GM18868 (cell line): ENCODE results near the gene FAM131C.
A peak's percentile ranks its signal among the peaks of the same experiment; 100 is the strongest.

Source experiments
- ATAC-seq: cut with Tn5 transposase; IDR thresholded peaks from one replicate; pipeline ENCODE4 v1.9.1; 2021; ENCODE audit warnings: mild to moderate bottlenecking, moderate library complexity; ENCODE audit not compliant: unreplicated experiment

Gene FAM131C

DNA sequence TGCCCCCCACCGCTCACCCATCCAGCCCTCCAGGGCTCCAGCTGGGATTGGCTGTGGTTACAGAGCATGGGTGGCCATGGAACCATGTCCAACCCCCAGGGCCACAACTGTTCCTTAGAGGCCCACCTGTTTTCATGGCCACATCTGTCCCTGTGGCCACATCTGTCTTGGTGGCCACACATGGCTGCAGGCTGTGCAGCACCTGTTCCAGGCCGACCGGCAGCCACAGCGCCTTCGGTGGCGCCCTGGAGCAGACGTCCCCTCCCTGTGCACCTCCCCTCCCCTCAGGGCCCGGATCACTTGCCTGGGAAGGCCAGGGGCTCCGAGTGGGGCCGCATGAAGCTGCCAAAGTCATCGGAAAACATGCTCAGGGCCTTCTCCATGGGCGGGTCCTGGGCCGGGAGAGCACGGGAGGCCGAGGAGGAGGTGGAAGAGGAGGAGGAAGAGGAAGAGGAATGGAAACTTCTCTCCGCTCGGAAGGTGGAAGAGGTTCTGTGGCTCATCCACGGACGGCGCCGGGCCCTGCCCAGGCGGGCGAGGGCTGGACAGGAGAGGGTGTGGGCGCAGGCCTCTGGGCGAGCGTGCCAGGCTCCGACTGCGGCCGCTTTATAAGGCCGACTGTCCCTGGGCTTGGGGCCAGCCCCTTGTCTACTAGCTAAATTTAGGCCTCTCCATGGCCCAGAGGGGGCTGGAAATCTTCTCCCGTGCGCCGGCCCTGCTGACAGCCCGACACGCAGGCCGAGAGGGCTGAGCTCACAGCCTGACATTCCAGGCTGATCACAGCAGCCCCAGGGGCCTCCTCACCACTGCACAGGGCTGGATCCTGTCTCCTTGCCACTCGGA is 55.8 kb downstream of the FAM131C start, which contains the start of gene HSPB7:
HSPB7 (minus strand) TSS at position 583 of the 843 bp plus-strand sequence; CDS start at position 503, 80 bp downstream.
- ATAC-seq: no peak

- no peak for ATAC-seq
Observed at GRCh38 chr1:16017076-16017460, 56.4 kb downstream of the FAM131C start.

DNA sequence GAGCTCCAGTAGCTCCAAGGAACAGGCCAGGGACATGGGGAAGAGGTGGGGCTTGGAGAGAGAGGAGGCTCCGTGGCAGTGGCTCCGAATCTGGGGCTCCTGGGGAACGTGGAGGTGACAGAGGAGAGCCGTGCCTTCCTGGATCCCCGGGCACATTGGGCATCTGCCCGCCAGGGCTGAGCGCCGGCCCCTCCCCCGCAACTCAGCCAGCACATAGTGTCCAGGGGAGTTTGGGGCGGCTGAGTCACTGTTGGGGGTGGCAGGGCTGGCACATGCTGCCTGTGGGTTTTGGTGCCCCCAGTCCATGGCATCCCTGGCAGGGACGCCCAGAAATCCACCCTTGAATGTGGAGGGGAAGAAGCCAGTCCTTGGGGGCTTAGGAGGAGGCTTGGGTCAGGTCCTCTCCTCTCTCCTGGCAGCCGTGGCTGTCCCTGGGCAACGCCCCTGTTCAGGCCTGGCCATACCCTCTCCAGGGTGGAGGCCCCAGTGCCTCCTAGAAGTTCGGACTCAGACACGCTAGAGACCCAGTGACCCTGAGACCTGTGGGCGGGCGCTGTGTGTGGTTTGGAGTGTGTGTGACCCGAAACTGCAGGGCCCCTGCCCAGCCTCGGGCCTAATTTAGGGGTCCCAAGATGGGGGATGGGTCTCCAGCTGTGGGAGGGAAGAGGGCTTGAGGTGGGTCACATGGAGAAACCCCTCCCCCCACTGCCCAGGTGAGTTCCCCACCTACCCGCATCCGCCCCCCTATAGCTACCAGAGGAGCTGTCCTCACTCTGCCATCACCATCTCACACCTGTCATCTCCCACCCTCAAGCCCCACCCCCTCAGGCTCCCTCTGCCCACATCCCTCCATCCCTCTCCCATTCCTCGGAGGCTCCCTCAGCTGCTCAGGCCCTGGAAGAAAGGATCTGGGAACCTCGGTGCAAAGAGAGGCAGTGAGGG is 57.2 kb downstream of the FAM131C start:
- ATAC-seq: no peak

GRCh38 chr1:16015491-16015890 is 58.0 kb downstream of the FAM131C start:
- ATAC-seq: no peak

DNA sequence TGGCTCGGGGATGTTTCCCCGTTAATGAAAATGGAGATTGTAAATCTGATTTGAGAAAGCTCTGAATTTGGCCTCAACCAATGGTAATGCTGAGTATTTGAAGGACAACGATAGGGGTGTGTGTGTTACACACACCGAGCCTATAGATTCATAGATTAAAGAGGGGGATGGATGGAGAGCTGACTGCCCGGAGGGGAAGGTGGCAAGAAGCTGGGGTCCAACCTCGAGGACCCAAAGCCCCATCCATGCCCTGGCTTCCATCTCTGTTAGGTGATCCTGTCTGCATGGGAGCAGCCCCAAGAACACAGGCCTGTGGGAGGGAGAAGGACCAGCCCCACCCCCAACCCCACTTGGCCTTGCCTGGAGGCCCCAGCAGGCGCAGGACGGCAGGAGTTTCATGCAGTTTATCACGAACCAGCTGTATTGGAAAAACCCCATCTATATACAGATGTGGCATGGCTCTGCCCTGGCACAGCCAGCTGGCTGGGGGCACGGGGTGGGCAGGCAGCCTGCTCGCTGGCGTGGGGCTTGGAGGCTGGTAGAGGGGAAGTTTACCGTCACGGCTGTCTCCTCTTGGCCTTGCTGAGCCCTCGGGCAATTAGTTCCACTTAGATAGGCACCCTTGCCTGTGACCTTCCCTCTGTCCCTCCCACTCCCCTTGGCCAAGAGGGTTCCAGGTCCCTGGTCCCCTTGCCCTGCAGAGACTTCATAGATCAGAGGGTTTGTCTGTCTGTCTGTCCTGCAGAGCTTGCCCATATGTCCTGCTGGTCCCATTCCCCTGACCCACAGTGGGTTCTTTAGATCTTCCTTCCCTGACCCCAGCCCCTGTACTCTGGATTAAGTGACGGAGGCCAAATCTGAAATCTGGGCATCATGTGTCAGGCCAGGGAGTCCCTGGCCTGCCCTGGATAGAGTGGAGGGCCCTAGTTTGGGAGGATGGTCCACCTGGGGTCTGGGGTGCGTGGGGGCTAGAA is 58.7 kb downstream of the FAM131C start:
- peak; percentile 41 for ATAC-seq

DNA sequence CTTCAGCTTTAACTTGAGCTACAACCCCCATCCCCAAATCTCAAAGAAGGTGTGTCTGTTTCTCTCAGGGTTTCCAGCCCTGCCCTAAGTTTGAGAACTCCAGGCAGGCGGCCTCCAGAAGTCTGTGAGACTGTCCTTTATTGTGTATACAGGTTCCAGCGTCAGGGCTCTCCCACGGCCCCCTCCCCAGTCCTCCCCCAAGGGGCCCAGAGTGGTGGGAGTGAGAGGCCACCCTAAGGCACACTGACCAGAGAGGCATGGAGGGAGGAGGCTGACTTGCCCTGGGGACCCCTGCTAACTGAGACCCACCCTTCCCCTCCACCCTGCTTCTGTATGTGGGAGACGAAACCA is 59.6 kb downstream of the FAM131C start:
- ATAC-seq: no peak

DNA sequence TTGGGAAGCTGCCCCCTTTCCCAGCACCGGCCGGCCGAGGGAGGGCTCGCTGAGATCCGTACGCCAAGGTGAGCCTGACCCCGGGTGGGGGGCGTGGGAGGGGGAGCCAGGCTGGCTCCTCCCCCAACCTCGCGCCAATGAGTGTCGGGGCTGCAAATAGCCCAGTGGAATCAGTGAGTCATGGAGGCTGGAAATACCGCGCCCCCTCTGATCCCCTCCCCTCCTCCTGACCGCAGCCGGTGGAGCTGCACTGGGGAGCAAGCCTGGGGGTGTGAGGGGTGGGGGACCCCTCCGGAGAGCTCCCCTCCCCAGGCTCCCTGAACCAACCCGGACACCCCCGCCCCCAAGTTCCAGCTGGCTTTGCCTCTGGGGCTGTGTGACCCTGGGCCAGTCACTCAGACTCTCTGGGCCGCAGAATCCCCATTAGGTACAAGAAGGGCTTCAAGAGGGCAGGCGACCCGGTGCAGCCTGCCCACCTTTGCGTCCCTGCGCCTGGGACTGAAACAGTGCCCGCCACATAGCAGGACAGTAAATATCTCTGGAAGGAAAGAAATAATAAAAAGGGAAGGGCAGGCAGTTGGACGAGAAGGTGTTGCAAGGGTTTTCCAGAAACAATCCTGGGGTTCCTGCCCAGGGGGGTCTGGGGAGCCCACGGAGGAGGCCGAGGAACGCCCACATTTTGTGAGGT is 60.1 kb downstream of the FAM131C start:
- no peak for ATAC-seq

DNA sequence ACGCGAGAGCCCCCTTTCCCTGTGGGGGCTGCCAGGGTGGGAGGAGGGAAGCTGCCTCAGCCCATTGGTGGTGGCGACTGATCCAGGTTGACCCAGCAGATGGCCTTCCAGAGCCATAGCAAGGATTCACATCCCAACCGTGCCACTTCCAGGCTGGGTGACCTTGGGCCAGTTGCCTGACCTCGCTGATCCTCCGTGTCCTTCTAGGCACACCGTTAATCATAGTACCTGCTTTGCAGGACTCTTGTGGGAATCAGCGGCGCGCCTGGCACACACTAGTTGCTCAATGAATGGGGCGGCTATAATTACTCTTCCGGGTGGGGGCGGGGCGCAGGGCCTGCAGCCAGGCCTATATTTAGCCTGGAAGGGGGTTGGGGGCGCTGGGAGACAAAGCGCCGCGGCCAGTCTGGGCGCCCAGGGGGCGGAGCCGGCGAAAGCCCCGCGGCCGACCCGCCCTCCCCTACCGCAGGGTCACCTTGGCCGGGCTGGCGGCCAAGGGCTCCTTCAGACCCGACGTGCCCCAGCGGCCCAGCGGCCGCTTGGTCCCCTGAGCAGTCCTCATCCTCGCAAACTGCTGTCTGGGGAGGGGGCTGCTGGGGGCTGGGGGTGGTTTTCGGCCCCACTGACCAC is 60.7 kb downstream of the FAM131C start:
- no peak for ATAC-seq

DNA sequence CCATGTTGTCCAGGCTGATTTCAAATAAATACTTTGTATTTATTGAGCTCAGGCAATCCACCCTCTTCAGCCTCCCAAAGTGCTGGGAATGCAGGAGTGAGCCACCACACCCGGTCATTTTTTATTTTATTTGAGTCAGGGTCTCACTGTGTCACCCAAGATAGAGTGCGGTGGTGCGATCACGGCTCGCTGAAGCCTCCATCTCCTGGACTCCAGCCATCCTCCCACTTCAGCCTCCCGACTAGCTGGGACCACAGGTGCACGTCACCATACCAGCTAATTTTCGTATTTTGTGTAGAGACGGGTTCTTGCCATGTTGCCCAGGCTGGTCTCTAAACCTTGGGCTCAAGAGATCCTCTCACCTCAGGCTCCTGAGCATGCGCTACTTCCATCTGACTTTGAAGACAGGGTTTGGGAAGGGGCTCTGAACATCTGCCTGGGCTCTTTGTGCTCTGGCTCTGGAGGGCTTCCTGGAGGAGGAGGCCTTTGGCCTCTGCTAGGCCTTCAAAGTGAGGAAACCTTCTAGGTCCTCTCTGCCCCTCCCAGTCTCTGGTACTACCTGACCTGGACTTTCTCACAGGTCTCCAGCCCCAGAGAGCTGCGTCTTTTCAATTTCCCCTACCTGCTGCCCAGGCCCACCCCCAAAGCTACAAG is 61.4 kb downstream of the FAM131C start:
- ATAC-seq: no peak

DNA sequence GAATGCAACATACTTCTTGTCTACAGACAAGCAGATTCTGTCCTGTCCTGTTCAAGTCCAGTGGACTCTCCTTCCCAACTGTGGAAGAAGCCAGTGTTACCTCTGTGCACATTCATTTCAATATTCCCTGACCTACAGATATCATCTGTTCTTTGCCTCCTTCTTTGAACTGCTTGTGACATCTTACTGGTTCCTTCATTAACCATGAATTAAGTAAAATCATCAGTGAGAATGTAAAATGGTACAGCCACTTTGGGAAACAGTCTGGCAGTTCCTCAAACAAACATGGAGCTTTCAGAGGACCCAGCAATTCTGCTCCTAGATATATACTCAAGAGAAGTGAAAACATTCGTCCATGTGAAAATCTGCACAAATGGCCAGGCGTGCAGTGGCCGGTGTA is 62.6 kb downstream of the FAM131C start:
- ATAC-seq: no peak

DNA sequence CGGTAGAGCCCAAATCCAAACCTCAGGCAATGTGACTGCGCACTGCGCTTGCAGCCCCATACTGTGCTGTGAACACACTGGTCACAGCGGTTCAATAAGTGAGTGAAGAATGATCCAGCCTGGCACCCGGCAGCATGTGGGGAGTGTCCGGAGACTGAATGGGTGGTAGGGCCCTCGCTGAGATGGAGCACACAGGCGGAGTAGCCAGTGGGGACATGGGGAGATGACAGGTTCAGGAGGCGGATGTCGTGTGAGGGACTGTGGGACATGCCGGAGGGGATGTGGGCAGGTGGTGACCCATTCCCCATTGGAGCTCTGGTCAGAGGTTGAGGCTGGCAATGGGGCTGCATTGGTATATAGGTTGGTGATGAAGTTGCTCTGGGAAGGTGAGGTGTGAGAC is 63.8 kb downstream of the FAM131C start:
- ATAC-seq: no peak

- ATAC-seq: no peak
Observed at GRCh38 chr1:16009030-16009460, 64.4 kb downstream of the FAM131C start.
